ENCODE measurements around the gene ALG14.
"Not testable (repeated sequence)": the region's sequence is repeated elsewhere in the genome, so short reads cannot be mapped to it uniquely, and the experiment has no call there.

ALG14 gene

DNA sequence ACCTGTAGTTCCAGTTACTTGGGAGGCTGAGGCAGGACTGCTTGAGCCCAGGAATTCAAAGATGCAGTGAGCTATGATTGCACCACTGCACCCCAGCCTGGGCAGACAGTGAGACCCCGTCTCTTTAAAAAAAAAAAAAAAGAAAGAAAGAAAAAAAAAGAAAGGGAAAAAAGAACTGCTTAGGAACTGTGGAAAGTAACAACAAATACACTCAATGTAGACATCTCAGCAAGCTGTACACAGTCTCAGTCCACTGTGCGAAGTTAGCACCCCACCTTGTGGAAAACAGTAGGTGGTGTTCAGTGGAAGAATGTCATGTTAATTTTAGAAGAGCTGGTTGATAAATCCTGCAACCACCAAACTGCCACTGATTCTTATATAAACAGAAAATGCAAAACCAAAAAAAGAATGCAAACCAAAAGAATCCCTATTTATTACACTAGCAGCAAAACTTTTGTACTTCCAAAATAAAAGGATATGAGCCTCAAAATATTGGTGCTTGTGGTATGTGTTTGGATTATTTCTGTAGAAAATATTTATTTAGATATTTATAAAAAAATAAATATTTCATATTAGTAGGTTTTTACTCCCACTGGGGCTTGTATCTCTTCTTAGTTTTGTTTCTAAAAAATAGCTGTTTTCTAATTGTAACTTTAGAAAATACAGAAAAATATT lies 31.1 kb downstream of the ALG14 start:
- DNase-seq, result peak; percentile 53

GRCh38 chr1:95040032-95040525 lies 32.7 kb downstream of the ALG14 start:
- no peak for DNase-seq

DNA sequence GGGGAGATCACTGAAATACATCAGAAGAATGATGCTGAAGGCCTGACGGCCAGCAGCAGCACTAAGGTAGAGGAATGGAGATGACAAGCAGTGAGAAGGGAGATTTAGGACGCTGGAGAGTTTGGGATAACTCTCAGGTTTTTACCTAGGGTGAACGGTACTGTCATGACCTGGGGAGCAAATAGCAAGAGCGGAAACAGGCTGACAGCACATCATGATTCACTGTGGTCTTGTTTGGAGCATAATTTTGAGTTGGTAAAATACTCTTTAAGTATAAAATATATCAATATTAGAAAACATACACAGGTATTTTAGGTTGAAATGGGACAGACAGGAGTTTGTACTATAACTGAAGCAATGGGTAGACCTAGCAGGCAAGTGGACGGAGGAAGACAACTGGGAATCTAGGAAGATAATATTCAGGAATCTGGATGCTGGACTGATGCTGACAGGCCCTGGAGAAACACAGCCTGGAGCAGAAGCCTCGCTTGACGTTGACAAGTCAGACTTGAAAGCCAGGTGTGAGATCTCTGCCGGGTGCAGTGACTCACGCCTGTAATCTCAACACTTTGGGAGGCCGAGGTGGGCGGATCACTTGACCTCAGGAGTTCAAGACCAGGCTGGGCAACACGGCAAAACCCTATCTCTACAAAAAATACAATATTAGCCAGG lies 33.3 kb downstream of the ALG14 start:
- no peak for DNase-seq

DNA sequence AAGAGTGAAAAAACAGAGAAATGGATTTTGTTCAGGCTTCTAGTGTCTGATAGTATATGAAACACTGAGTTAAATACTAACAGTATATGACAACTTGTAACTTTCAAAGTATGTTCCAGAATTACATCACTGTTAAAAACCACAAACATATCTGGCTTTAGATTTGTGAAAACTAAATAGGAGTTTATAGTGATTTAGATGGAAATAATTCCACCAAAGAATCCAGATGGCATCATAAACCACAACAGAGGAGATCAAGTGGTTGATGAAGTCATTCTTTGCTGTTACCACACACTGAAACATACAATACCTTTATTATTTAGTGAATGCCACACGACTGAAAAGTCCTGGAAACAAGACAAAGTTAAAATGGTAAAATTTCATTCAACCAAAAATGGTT lies 37.2 kb downstream of the ALG14 start:
- no peak for DNase-seq

DNA sequence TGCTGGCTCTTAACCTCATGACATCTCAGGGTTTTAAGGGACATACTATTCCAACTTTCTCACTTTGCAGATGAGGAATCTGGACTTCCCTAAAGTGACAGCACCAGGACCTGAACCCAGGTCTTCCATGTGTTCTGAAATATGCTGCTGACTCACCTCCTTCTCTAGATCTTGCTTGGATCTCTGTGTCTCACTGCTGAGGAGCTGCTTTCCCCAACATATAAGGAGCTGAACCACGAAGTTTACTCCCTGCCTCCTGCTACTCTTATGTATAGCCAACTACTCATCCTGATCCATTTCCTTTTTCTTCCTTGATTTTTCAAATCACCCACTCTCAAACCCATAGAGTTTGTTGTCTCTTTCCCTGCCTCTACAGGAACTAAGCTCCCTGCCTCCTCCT lies 38.2 kb downstream of the ALG14 start:
- no peak for DNase-seq

DNA sequence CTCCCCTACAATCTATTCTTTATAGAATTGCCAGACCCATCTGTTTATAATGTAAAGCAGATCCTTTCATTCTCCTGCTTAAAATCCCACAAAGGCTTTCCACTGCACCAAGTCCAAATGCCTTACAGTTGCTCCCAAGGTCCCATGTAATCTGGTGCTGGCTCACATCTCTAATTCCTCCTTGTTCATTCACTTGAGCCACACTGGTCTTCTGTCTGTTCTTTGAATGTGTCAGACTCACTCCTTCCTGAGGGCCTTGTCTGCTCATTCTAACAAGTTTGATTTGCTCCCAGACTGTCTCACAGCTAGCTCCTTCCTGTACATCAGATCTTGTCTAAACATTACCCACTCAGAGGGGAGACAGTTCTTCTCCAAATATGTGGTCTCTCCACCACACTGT lies 38.9 kb downstream of the ALG14 start:
- no peak for DNase-seq

DNA sequence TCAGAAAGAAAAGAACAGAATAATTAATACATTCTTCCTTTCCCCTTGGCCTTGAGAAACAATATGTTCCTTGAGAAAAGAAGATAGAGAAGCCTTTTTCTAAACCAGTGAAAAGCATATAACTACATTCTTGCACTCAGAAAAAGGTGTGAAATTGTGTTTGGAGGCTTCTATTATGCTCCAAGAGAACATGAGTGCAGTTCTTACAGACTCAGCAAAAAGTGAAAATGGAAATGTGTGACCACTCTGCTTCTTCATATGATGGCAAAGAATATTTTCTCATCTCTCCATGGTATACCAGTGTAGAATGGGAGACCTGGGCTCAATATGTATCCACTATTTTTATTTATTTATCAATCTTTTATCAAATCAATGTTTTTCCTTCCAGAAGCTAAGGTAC lies 43.2 kb downstream of the ALG14 start:
- no peak for DNase-seq

DNA sequence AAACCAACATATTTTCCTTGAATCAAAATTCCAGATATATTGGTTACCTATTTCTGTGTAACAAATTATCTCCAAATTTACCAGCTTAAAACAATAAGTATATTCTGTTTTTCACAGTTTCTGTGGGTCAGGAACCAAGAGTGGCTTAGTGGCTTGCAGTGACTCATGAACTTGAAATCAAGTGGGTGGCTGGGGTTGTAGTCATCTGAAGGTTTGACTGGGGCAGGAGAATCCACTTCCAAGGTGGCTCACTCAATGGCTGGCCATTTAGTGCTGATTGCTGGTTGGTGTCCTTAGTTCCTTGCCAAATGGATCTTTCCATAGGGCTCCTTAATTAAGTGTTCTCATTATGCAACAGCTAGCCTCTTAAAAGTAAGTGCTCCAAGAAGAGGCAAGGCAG lies 43.8 kb downstream of the ALG14 start:
- DNase-seq, result no peak

- DNase-seq, result no peak
These were observed 45.7 kb downstream of the ALG14 start for GRCh38 chr1:95027046-95027445.

- DNase-seq, result no peak
These were observed 49.2 kb downstream of the ALG14 start for GRCh38 chr1:95023399-95024043.

DNA sequence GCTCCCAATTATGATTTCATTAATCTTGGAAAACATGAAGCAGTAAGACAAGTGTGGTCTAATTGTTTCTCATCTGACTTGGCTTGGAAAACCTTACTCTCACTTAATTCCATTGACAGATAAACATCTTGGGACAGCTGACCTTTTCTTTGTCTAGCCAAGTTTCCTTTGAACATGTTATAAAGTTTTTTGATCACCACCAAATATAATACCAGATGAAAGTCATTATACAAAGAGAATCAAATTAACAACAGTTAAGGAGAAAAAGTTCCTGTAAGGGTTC lies 50.2 kb downstream of the ALG14 start:
- DNase-seq, result no peak

GRCh38 chr1:95021805-95022643 lies 50.7 kb downstream of the ALG14 start:
- DNase-seq, result no peak

DNA sequence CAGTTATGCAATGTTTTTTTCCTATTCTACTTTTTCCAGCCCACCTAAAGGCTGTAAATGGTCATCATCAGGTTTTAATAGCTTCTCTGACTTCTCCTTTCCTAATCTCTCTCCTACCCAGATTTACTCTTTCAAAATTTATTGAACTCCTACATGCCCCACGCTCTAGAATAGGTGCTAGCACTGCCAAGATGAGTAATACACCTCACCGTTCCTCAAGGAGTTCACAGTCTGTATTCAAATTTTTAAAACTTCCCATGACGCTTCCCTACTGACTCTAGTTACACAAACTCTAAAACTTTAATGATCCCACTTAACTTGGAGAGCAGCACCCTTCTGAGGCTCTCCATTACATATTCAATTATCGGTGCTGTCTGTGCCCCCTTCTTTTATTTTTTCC lies 51.6 kb downstream of the ALG14 start:
- no peak for DNase-seq

- not testable (repeated sequence) for DNase-seq
These were observed 53.3 kb downstream of the ALG14 start for GRCh38 chr1:95019466-95019865.

DNA sequence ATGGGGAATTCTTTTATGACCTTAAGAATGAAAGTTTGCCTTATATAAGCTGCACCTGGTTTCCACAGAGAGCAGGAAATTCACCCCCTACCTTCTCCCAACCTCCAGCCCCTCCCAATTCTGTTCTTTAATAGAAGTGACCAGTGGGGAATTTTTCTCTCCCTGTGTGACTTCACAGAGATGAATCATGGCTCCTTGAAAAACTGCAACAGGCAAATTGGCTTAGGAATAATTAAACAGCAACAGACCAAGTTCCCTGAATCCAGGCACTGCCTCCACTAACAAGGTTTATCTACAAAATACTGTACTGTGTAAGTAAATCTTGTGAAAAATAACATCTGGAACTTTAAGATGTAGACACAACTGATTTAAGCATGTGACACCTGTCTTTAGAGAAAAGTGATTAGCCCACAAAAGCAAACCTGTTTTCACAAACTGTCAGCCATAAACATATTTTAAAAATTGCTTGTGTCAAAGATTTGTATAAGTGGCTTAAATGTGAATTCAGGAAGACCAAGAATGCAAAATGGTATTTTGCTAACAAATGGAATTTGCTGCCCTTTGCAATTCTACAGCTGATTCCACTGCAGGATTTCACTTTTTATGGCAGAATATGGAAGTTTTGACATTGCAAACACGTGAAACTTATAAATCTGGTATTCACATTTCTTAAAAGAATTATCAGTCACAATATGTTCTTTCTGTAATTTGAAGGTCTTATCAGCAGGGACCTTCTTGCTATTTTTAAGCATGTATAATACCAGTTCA lies 54.0 kb downstream of the ALG14 start:
- DNase-seq, result no peak

- DNase-seq, result no peak
These were observed 55.0 kb downstream of the ALG14 start for GRCh38 chr1:95017775-95018174.

DNA sequence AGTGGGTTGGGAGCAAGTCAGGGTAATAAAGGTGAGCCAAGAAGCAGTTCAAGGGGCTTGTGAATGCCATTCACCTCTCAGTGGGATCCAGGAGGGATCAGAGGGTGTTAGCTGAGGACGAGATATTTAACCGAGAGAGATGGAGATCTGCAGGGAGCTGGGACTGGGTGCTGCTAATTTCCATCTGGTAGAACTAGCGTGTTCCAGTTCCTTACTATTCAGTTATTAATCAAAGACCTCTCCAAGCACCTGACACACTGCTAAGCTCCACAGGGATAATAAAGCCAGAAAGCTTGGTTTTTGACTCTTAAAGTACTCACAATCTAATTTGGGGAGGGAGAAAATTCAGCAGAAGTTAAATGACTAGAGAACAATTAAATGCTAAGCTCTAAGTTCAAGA lies 57.7 kb downstream of the ALG14 start:
- DNase-seq, result no peak

DNA sequence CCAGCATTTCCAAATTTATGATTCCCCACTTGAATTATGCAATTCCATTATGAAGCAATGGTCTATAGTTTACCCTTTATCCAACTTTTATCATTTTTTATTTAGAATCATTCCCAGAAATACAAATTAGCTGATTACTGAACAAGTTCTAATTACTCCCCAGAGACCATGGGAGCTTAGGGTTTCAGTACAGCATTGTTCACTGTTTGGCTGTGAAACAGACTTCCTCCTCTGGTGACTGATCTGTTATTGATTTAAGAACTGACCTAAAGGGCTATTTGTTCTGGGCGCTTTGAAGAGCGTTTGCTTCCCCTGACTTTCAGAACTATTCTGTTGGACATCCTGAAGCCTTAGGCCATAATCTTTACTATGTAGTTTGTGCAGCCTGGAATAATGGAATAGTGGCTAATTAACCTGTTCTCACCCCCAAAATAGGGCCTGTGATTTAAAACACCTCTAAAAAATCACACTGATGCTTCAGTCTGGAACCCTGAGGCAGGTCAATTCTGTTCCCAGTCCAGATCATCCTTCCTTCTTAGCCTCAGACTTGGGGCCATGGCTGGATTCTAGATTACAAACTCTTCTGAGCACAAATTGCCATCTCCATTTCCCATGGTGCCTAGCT lies 58.7 kb downstream of the ALG14 start:
- no peak for DNase-seq

DNA sequence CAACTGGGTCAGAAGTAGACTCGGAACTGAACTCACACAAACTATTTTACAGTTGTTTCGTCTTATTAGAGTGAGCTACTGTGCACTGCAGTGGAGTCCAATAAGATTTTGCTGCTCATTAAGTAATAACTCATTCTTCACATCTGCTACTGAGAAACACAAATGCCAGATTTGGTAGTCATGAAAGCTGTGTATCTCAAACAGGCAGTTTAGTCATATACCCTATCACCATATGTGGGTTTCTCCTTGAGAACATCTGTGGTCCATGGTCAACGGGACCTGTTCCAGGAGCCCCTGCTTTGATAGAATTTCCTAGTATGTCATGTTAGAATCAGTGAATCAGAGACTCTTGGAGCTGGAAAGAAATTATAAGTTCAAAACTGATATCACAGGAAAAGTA lies 60.4 kb downstream of the ALG14 start:
- no peak for DNase-seq

DNA sequence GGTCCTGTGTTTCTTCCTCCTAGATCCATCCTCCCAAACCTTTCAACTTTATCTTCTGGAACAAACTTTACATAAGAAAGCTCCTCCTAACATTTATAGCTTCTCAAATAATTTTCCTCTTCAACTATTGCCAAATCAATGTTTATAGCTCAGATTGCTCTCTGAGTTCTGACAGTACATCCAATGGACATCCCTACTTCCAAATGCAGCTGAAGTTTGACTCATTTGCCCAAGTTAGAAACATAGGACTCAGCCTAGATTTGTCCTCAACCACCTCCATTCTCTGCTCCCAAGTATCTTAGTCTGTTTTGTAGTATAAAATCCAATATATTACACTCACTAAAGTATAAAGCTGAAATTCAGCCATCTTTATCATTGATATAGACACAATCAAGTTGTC lies 62.6 kb downstream of the ALG14 start:
- DNase-seq, result no peak

DNA sequence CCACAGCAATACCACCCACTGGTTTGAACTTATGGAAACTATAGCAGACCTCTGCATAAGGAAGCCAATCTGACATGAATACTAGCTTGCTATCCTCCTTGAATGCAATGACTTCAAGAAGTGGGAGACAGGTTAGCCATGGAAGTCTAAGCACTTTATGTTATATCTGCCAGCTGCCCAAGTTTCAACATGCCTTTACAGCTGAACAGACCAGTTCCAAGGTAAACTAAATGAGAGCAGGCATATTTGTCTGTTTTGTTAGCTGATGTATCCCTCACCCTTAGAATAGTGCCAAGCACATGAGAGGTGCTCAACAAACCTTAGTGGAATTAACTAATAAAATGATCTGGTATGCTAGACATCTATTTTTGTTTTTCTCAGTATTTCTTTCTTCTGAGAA lies 65.1 kb downstream of the ALG14 start:
- no peak for DNase-seq

GRCh38 chr1:95006681-95007080 lies 66.1 kb downstream of the ALG14 start:
- no peak for DNase-seq
